H1 (cell line): Measurements from ENCODE around the gene MEX3B.
A peak's percentile ranks its signal among the peaks of the same experiment; 100 is the strongest.

Experiments
- SIX5 ChIP-seq: IDR thresholded peaks from 2 replicates; pipeline ENCODE4 v1.6.1; 2011; ENCODE audit warnings: mild to moderate bottlenecking, low read depth, low read length
- YY1 ChIP-seq: IDR thresholded peaks from 2 replicates; pipeline ENCODE4 v1.6.1; 2011; ENCODE audit warnings: low read depth, mild to moderate bottlenecking, low read length
- TF ChIP-seq, protein P1 (sequence below): IDR thresholded peaks from 2 replicates; pipeline ENCODE4 v1.6.1; 2012; ENCODE audit warnings: inconsistent platforms

GRCh38 chr15:82040862-82041261, 5.0 kb downstream of the MEX3B start:
- TF ChIP-seq YY1 (no peak), SIX5 (no peak)
- TF ChIP-seq, protein P1, sequence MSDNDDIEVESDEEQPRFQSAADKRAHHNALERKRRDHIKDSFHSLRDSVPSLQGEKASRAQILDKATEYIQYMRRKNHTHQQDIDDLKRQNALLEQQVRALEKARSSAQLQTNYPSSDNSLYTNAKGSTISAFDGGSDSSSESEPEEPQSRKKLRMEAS = peak; percentile 64; the same call in 1 of the 2 replicates
